Prostate gland (tissue), 2 donors: ENCODE data around the gene BRD1.

Experiments used
- CTCF ChIP-seq, 4 experiments: fragments of 200-600 bp in 2 of 4; fragments of 450-650 bp in 2 of 4; sonication (generic) in 2 of 4; IDR thresholded peaks; 1 replicate in 3 of 4; 2 replicates in 1 of 4; pipeline ENCODE4 v1.5.1; 2016 to 2019; ENCODE audit warnings: antibody characterized with exemption in 4 of 4, mild to moderate bottlenecking in 2 of 4, moderate library complexity in 2 of 4
- POLR2A ChIP-seq: fragments of 450-650 bp; IDR thresholded peaks from one replicate; pipeline ENCODE4 v1.6.1; 2016; ENCODE audit warnings: antibody characterized with exemption, mild to moderate bottlenecking

- TF ChIP-seq CTCF (IDR thresholded peaks at IDR 0.05) (no peak), POLR2A (no peak)
Measured at GRCh38 chr22:49796596-49797270, 30.9 kb downstream of the BRD1 start.
